K562 (cell line): Measurements from ENCODE around the gene MPV17L2. TPM values are rescaled to one million over a fixed set of nuclear protein-coding genes. Genes with fewer than 3 reads are reported as not detected.

ENCODE experiments used
- CHD4 ChIP-seq: fragments of 200-600 bp; sonication (generic); IDR thresholded peaks from 3 replicates; pipeline ENCODE4 v1.6.1; 2012; ENCODE audit warnings: low read depth, mild to moderate bottlenecking, mixed read lengths, low read length, inconsistent platforms; ENCODE audit not compliant: insufficient read depth, insufficient replicate concordance, poor library complexity, severe bottlenecking
- CUX1 ChIP-seq: fragments of 200-800 bp; sonication (Bioruptor generic); IDR thresholded peaks from 2 replicates; pipeline ENCODE4 v1.6.1; 2016; ENCODE audit warnings: missing genetic modification characterization, missing compliant biosample characterization
- HSF4 ChIP-seq: fragments of 250-450 bp; sonication (Bioruptor Pico); IDR thresholded peaks from 2 replicates; pipeline ENCODE4 v2.1.2; 2022; ENCODE audit warnings: mild to moderate bottlenecking, moderate library complexity, borderline replicate concordance
- KDM4B ChIP-seq, 2 experiments: fragments of 450-650 bp in 1 of 2; sonication (generic) in 1 of 2; IDR thresholded peaks; 2 replicates each; pipeline ENCODE4 v1.6.1; 2016 to 2017; ENCODE audit warnings: borderline replicate concordance in 2 of 2, antibody characterized with exemption in 1 of 2, low read depth in 1 of 2, mild to moderate bottlenecking in 1 of 2
- KLF10 ChIP-seq: fragments of 250-450 bp; sonication (Bioruptor Pico); IDR thresholded peaks from 2 replicates; pipeline ENCODE4 v1.6.1; 2021; ENCODE audit warnings: matching md5 sums
- LARP7 ChIP-seq: fragments of 450-650 bp; IDR thresholded peaks from 2 replicates; pipeline ENCODE4 v1.6.1; 2016
- MECOM ChIP-seq: fragments of 250-450 bp; sonication (Bioruptor Pico); IDR thresholded peaks from 2 replicates; pipeline ENCODE4 v1.8.0; 2022; ENCODE audit warnings: inconsistent platforms
- NCOR1 ChIP-seq: fragments of 450-650 bp; IDR thresholded peaks from 2 replicates; pipeline ENCODE4 v1.6.1; 2016; ENCODE audit warnings: mild to moderate bottlenecking, moderate library complexity
- NFRKB ChIP-seq: fragments of 450-650 bp; IDR thresholded peaks from 2 replicates; pipeline ENCODE4 v1.6.1; 2016; ENCODE audit warnings: low read depth
- PURB ChIP-seq: sonication (generic); formaldehyde crosslinking; IDR thresholded peaks from 2 replicates; pipeline ENCODE4 v1.9.0; 2021; ENCODE audit warnings: low read depth, mild to moderate bottlenecking, missing genetic modification reagents
- SMARCA4 ChIP-seq: fragments of 450-650 bp; IDR thresholded peaks from 2 replicates; pipeline ENCODE4 v1.6.1; 2016
- SRSF3 ChIP-seq: fragments of 200-400 bp; formaldehyde crosslinking; IDR thresholded peaks from 2 replicates; pipeline ENCODE4 v1.6.1; 2016; ENCODE audit warnings: mild to moderate bottlenecking, low read length, moderate library complexity; ENCODE audit not compliant: insufficient read depth
- SUPT5H ChIP-seq: fragments of 450-650 bp; IDR thresholded peaks from 2 replicates; pipeline ENCODE4 v1.6.1; 2016
- ZNF124 ChIP-seq: sonication (generic); formaldehyde crosslinking; IDR thresholded peaks from 2 replicates; pipeline ENCODE4 v1.8.1; 2022; ENCODE audit warnings: missing genetic modification reagents
- polyA plus RNA-seq, 8 experiments: library from polyadenylated mRNA; depleted of rRNA in 4 of 8; stranded (reverse) in 5 of 8; unstranded in 3 of 8; fragments of >200 nt; fragmentation: Nextera tagmentation in 2 of 8; fragmentation: Illumina TruSeq in 1 of 8; extraction: Ambion mirVana in 2 of 8; extraction: Trizol in 1 of 8; gene quantifications; 2 replicates each; pipeline versions ENCODE4 v1.2.1 to v1.2.3, GENCODE V29; 2011 to 2014; ENCODE audit warnings: inconsistent platforms in 1 of 8, missing spikeins in 1 of 8
- total RNA-seq, 7 experiments: library from RNA; depleted of rRNA in 6 of 7; stranded (reverse); fragments of >200 nt in 6 of 7; fragmentation: Illumina TruSeq in 2 of 7; extraction: Trizol in 2 of 7; gene quantifications; 2 replicates each; pipeline versions ENCODE4 v1.2.1 to v1.2.3, GENCODE V29; 2011 to 2021; ENCODE audit warnings: low replicate concordance in 1 of 7

The MPV17L2 gene
- total and polyA plus RNA-seq, 9 of the 15 experiments (the other 6 are each of a cell fraction or from before 2014, with no cell fraction given): 10.6 to 60.2 (median 28.5) TPM

- no peak for TF ChIP-seq LARP7
- no peak for TF ChIP-seq NCOR1
- no peak for TF ChIP-seq SMARCA4
- TF ChIP-seq KLF10 (CRISPR knock-in tag): no peak
- no peak for TF ChIP-seq MECOM (CRISPR knock-in tag)
- no peak for TF ChIP-seq ZNF124 (CRISPR knock-in tag)
- TF ChIP-seq KDM4B (IDR thresholded peaks at IDR 0.05; ENCODE audit: borderline replicate concordance in 2 of 2, low read depth in 1 of 2): no peak
- TF ChIP-seq NFRKB: no peak
- no peak for TF ChIP-seq SRSF3
- no peak for TF ChIP-seq SUPT5H
- TF ChIP-seq CHD4: no peak
- no peak for TF ChIP-seq HSF4 (CRISPR knock-in tag)
- no peak for TF ChIP-seq PURB (CRISPR knock-in tag)
- no peak for TF ChIP-seq CUX1 (CRISPR knock-in tag)
Observed at GRCh38 chr19:18239303-18239702, 46.3 kb downstream of the MPV17L2 start (continued).
